GM20000 (cell line): Measurements from ENCODE around the gene TRPC4AP.

Experiments
- DNase-seq: peaks from one replicate; pipeline ENCODE4 v3.0.0; 2012; ENCODE audit warnings: low spot score
- CTCF ChIP-seq: IDR thresholded peaks from 2 replicates; pipeline ENCODE4 v1.5.1; 2012; ENCODE audit warnings: mild to moderate bottlenecking, control low read depth; ENCODE audit errors: extremely low read depth, missing control alignments

TRPC4AP gene

GRCh38 chr20:35003211-35004031 lies 89.2 kb downstream of the TRPC4AP start:
- no peak for TF ChIP-seq CTCF
- DNase-seq = no peak

GRCh38 chr20:35002426-35003210 lies 90.0 kb downstream of the TRPC4AP start:
- DNase-seq = no peak
- no peak for TF ChIP-seq CTCF

- DNase-seq = no peak
- TF ChIP-seq CTCF = no peak
Observed at GRCh38 chr20:35001596-35002362, 90.8 kb downstream of the TRPC4AP start.

GRCh38 chr20:35000922-35001595 lies 91.5 kb downstream of the TRPC4AP start:
- TF ChIP-seq CTCF = no peak
- DNase-seq = no peak

GRCh38 chr20:35000311-35000921 lies 92.2 kb downstream of the TRPC4AP start:
- no peak for TF ChIP-seq CTCF
- DNase-seq = no peak

GRCh38 chr20:34999782-35000181 lies 92.8 kb downstream of the TRPC4AP start:
- no peak for TF ChIP-seq CTCF
- DNase-seq = no peak
